Upper lobe of left lung (tissue), 6 donors: Measurements from ENCODE around the gene TMEM263. TPM values are rescaled to one million over a fixed set of nuclear protein-coding genes. Genes with fewer than 3 reads are reported as not detected.

Source experiments
- ATAC-seq, 2 donors: fragments of 200-7000 bp; cut with Tn5 transposase; one replicate each; pipeline ENCODE4 v1.9.1; 2022; ENCODE audit warnings: mild to moderate bottlenecking in 2 of 2, moderate library complexity in 2 of 2; ENCODE audit not compliant: low FRiP score in 2 of 2
- DNase-seq, 2 donors: peaks; one replicate each; pipeline ENCODE4 v3.0.0-alpha.2; 2019 to 2020
- H3K27ac ChIP-seq, 4 donors: fragments of 200-600 bp; sonication (generic); one replicate each; pipeline ENCODE4 v1.5.1; 2016 to 2019
- H3K27me3 ChIP-seq, 4 donors: fragments of 200-600 bp; sonication (generic); one replicate each; pipeline ENCODE4 v1.5.1; 2017 to 2019
- H3K36me3 ChIP-seq, 4 donors: fragments of 200-600 bp; sonication (generic); one replicate each; pipeline ENCODE4 v1.5.1; 2016 to 2019
- H3K4me1 ChIP-seq, 4 donors: fragments of 200-600 bp; sonication (generic); one replicate each; pipeline ENCODE4 v1.5.1; 2018 to 2019
- H3K4me3 ChIP-seq, 4 donors: fragments of 200-600 bp; sonication (generic); one replicate each; pipeline ENCODE4 v1.5.1; 2017 to 2019; ENCODE audit warnings: mild to moderate bottlenecking in 2 of 4, moderate library complexity in 1 of 4
- H3K9me3 ChIP-seq, 4 donors: fragments of 200-600 bp; sonication (generic); one replicate each; pipeline ENCODE4 v1.5.1; 2018 to 2019
- CTCF ChIP-seq, 6 experiments: fragments of 450-650 bp in 4 of 6; fragments of 200-600 bp in 2 of 6; sonication (generic) in 2 of 6; IDR thresholded peaks; one replicate each; pipeline ENCODE4 v1.5.1; 2016 to 2019; ENCODE audit warnings: antibody characterized with exemption in 6 of 6
- EP300 ChIP-seq, 4 donors: sonication (generic); formaldehyde crosslinking; IDR thresholded peaks; one replicate each; pipeline ENCODE4 v1.5.1; 2017; ENCODE audit warnings: antibody characterized with exemption in 4 of 4, control low read depth in 2 of 4
- POLR2A ChIP-seq, 4 donors: fragments of 450-650 bp; IDR thresholded peaks; one replicate each; pipeline ENCODE4 v1.5.1; 2016 to 2017; ENCODE audit warnings: antibody characterized with exemption in 4 of 4, mild to moderate bottlenecking in 2 of 4
- POLR2AphosphoS5 ChIP-seq, 2 donors: sonication (generic); formaldehyde crosslinking; IDR thresholded peaks; one replicate each; pipeline ENCODE4 v1.5.1; 2017; ENCODE audit warnings: antibody characterized with exemption in 2 of 2
- WGBS, 2 donors: methylation state at CpG; one replicate each; pipeline ENCODE4 v1.1.5; 2017 to 2018; 5-methylcytosine and 5-hydroxymethylcytosine counted together
- total RNA-seq, 6 donors: library from RNA; depleted of rRNA in 4 of 6; stranded (reverse); fragments of >200 nt in 4 of 6; gene quantifications; one replicate each; pipeline versions ENCODE4 v1.1.0 to v1.2.1, GENCODE V29; 2016 to 2021
- donor health status: DM: no; HTN: no; CAD: no; lungs with moderate emphysema.
- donor health status: DM: no; HTN: yes; CAD: no; lungs with severe emphysema.

The TMEM263 gene
- total RNA-seq, 6 donors from 2014 or later = 22.3 to 47.8 (median 25.7) TPM

- no peak for TF ChIP-seq POLR2AphosphoS5 (IDR thresholded peaks at IDR 0.05)
- no peak for TF ChIP-seq POLR2A (IDR thresholded peaks at IDR 0.05)
- peaks cover 0 to 1% (median 0%) of the 10 kb centered on the region in 4 donors for H3K4me1 ChIP-seq
- no peak overlapping the region for H3K27ac ChIP-seq
- WGBS, 2 donors = 52 to 59% methylated on average over 3 of the region's 3 CpGs
- ATAC-seq = no peak
- H3K36me3 ChIP-seq = no peaks in the 10 kb centered on the region
- no peak overlapping the region for H3K4me3 ChIP-seq
- H3K27me3 ChIP-seq = no peaks in the 10 kb centered on the region
- no peak for DNase-seq
- H3K9me3 ChIP-seq = no peaks in the 10 kb centered on the region
Measured at GRCh38 chr12:106924268-106924861, 31.3 kb upstream of the TMEM263 start.

- H3K4me3 ChIP-seq = no peak overlapping the region
- WGBS, 2 donors = 92 to 96% methylated on average over 1 of the region's 1 CpG
- no peak overlapping the region for H3K27ac ChIP-seq
- H3K4me1 ChIP-seq = no peaks in the 10 kb centered on the region
- H3K36me3 ChIP-seq = no peaks in the 10 kb centered on the region
- ATAC-seq (no peak), DNase-seq (no peak)
- H3K9me3 ChIP-seq = no peaks in the 10 kb centered on the region
- no peaks in the 10 kb centered on the region for H3K27me3 ChIP-seq
- no peak for TF ChIP-seq EP300 (IDR thresholded peaks at IDR 0.05)
- TF ChIP-seq CTCF (IDR thresholded peaks at IDR 0.05) = no peak
- TF ChIP-seq POLR2A (IDR thresholded peaks at IDR 0.05) = no peak
- no peak for TF ChIP-seq POLR2AphosphoS5 (IDR thresholded peaks at IDR 0.05)
Measured at GRCh38 chr12:106926657-106927056, 29.1 kb upstream of the TMEM263 start.

- TF ChIP-seq CTCF (IDR thresholded peaks at IDR 0.05) = no peak
- no peak for TF ChIP-seq EP300 (IDR thresholded peaks at IDR 0.05)
- TF ChIP-seq POLR2A (IDR thresholded peaks at IDR 0.05) = no peak
- H3K4me1 ChIP-seq = no peaks in the 10 kb centered on the region
- 83 to 86% methylated on average over 3 of the region's 3 CpGs for WGBS, 2 donors
- H3K4me3 ChIP-seq = no peak overlapping the region
- DNase-seq (no peak), ATAC-seq (no peak)
- no peaks in the 10 kb centered on the region for H3K27me3 ChIP-seq
- H3K27ac ChIP-seq = no peak overlapping the region
- H3K36me3 ChIP-seq = no peaks in the 10 kb centered on the region
- H3K9me3 ChIP-seq = no peaks in the 10 kb centered on the region
Measured at GRCh38 chr12:106934277-106934676, 21.4 kb upstream of the TMEM263 start.

GRCh38 chr12:106941481-106942156, 14.1 kb upstream of the TMEM263 start:
- ATAC-seq = no peak
- no peak for DNase-seq
- Histone ChIP-seq H3K27me3 (no peaks in the 10 kb centered on the region), H3K9me3 (no peaks in the 10 kb centered on the region), H3K27ac (no peak overlapping the region), H3K4me3 (no peak overlapping the region), H3K36me3 (no peaks in the 10 kb centered on the region), H3K4me1 (no peaks in the 10 kb centered on the region)
- TF ChIP-seq CTCF (IDR thresholded peaks at IDR 0.05) (no peak), POLR2A (IDR thresholded peaks at IDR 0.05) (no peak), POLR2AphosphoS5 (IDR thresholded peaks at IDR 0.05) (no peak), EP300 (IDR thresholded peaks at IDR 0.05) (no peak)
- 45 to 54% methylated on average over 6 of the region's 6 CpGs for WGBS, 2 donors

GRCh38 chr12:106942775-106943174, 12.9 kb upstream of the TMEM263 start:
- Histone ChIP-seq H3K4me3 (no peak overlapping the region), H3K4me1 (no peaks in the 10 kb centered on the region), H3K36me3 (no peaks in the 10 kb centered on the region), H3K27ac (no peak overlapping the region), H3K9me3 (no peaks in the 10 kb centered on the region), H3K27me3 (no peaks in the 10 kb centered on the region)
- DNase-seq = no peak
- no peak for TF ChIP-seq POLR2AphosphoS5 (IDR thresholded peaks at IDR 0.05)
- TF ChIP-seq EP300 (IDR thresholded peaks at IDR 0.05) = no peak
- TF ChIP-seq CTCF (IDR thresholded peaks at IDR 0.05) = no peak
- TF ChIP-seq POLR2A (IDR thresholded peaks at IDR 0.05) = no peak
- ATAC-seq = no peak
- 89 to 94% methylated on average over 2 of the region's 2 CpGs for WGBS, 2 donors
